Stimulated activated CD8-positive, alpha-beta memory T cell treated with anti-CD3 and anti-CD28 coated beads, Interleukin-4, amount 100 ng/mL, for 24 hours (primary cell): ENCODE measurements around the gene CES3.
"Not testable (repeated sequence)": the region's sequence is repeated elsewhere in the genome, so short reads cannot be mapped to it uniquely, and the experiment has no call there.

ENCODE experiments used
- DNase-seq: peaks from one replicate; pipeline ENCODE4 v3.0.0-alpha.2; 2020; ENCODE audit warnings: low read depth

Gene CES3

GRCh38 chr16:66926961-66927436, 34.1 kb upstream of the CES3 start:
- DNase-seq = no peak

- DNase-seq = no peak
Observed at GRCh38 chr16:66927918-66928649, 33.0 kb upstream of the CES3 start.

GRCh38 chr16:66928702-66929388, 32.2 kb upstream of the CES3 start:
- no peak for DNase-seq

- DNase-seq = no peak
Observed at GRCh38 chr16:66930189-66930588, 30.9 kb upstream of the CES3 start.

- no peak for DNase-seq
Observed at GRCh38 chr16:66931665-66932064, 29.4 kb upstream of the CES3 start.

- no peak for DNase-seq
Observed at GRCh38 chr16:66932076-66932475, 29.0 kb upstream of the CES3 start.

GRCh38 chr16:66933776-66934137, 27.3 kb upstream of the CES3 start:
- no peak for DNase-seq

GRCh38 chr16:66934138-66934838, 26.8 kb upstream of the CES3 start, which contains the start of gene CIAO2B:
Gene CIAO2B (minus strand): TSS chr16:66934402. CDS start chr16:66934364, 38 bp downstream.
- DNase-seq = peak; percentile 84

GRCh38 chr16:66934839-66935313, 26.2 kb upstream of the CES3 start:
- not testable (repeated sequence) for DNase-seq

- no peak for DNase-seq
Observed at GRCh38 chr16:66935314-66936011, 25.6 kb upstream of the CES3 start, which contains the start of gene CES2. Gene CES2 (plus strand): TSS chr16:66935516. CDS start chr16:66935636, 120 bp downstream.

GRCh38 chr16:66936462-66936861, 24.6 kb upstream of the CES3 start:
- no peak for DNase-seq

- DNase-seq = no peak
Observed at GRCh38 chr16:66936889-66937554, 24.0 kb upstream of the CES3 start.

- no peak for DNase-seq
Observed at GRCh38 chr16:66937725-66938337, 23.2 kb upstream of the CES3 start.

GRCh38 chr16:66939366-66939765, 21.7 kb upstream of the CES3 start:
- no peak for DNase-seq

GRCh38 chr16:66940236-66940635, 20.8 kb upstream of the CES3 start:
- no peak for DNase-seq

GRCh38 chr16:66942981-66943380, 18.1 kb upstream of the CES3 start:
- DNase-seq = no peak

GRCh38 chr16:66943426-66944053, 17.5 kb upstream of the CES3 start:
- no peak for DNase-seq

- no peak for DNase-seq
Observed at GRCh38 chr16:66944054-66944441, 17.0 kb upstream of the CES3 start.

GRCh38 chr16:66944971-66945370, 16.1 kb upstream of the CES3 start:
- not testable (repeated sequence) for DNase-seq

- no peak for DNase-seq
Observed at GRCh38 chr16:66945939-66946338, 15.1 kb upstream of the CES3 start.
